Testis (tissue), 2 donors: ENCODE data around the gene HYLS1.

Source experiments
- CTCF ChIP-seq, 3 experiments: fragments of 450-650 bp in 2 of 3; fragments of 200-600 bp in 1 of 3; sonication (generic) in 1 of 3; IDR thresholded peaks; one replicate each; pipeline ENCODE4 v1.5.1; 2016 to 2019; ENCODE audit warnings: antibody characterized with exemption in 3 of 3, mild to moderate bottlenecking in 2 of 3, moderate library complexity in 1 of 3
- POLR2A ChIP-seq: fragments of 450-650 bp; IDR thresholded peaks from one replicate; pipeline ENCODE4 v1.6.1; 2017; ENCODE audit warnings: antibody characterized with exemption, mild to moderate bottlenecking, moderate library complexity

- TF ChIP-seq CTCF (IDR thresholded peaks at IDR 0.05) (no peak), POLR2A (no peak)
Observed at GRCh38 chr11:125931668-125932067, 44.2 kb downstream of the HYLS1 start.
